SHP77 treated with DMSO at 0.1 percent for 48 hours (cell line): Measurements from ENCODE around the gene MDGA2.
"Not testable (repeated sequence)": the region's sequence is repeated elsewhere in the genome, so short reads cannot be mapped to it uniquely, and the experiment has no call there.

ENCODE experiments used
- DNase-seq: peaks from one replicate; lab custom pipeline; 2025; lab: John Stamatoyannopoulos, UW

Gene MDGA2

GRCh38 chr14:46915539-46915938 is 759.9 kb downstream of the MDGA2 start:
- DNase-seq = not testable (repeated sequence)

- DNase-seq = no peak
These were observed 772.6 kb downstream of the MDGA2 start for GRCh38 chr14:46902837-46903236.

- DNase-seq = no peak
These were observed 780.9 kb downstream of the MDGA2 start for GRCh38 chr14:46894476-46894875.

GRCh38 chr14:46887144-46887543 is 788.3 kb downstream of the MDGA2 start:
- DNase-seq = no peak

- DNase-seq = no peak
These were observed 789.8 kb downstream of the MDGA2 start for GRCh38 chr14:46885566-46885965.

GRCh38 chr14:46861753-46862152 is 813.7 kb downstream of the MDGA2 start:
- DNase-seq = no peak

- DNase-seq = no peak
These were observed 834.3 kb downstream of the MDGA2 start for GRCh38 chr14:46840944-46841720.

- no peak for DNase-seq
These were observed 855.1 kb downstream of the MDGA2 start for GRCh38 chr14:46820291-46820690.

- no peak for DNase-seq
These were observed 856.3 kb downstream of the MDGA2 start for GRCh38 chr14:46819117-46819516.

GRCh38 chr14:46818147-46818546 is 857.3 kb downstream of the MDGA2 start:
- DNase-seq = no peak

- DNase-seq = no peak
These were observed 882.3 kb downstream of the MDGA2 start for GRCh38 chr14:46793144-46793543.
